ENCODE data around the gene PON2.
"Not testable (repeated sequence)": the region's sequence is repeated elsewhere in the genome, so short reads cannot be mapped to it uniquely, and the experiment has no call there.

Gene PON2

GRCh38 chr7:95434557-95435421, at the start of gene PON2:
TSS of gene PON2 (minus strand) at chr7:95435028. CDS start at chr7:95434951, 77 bp downstream.
- peak; percentile 89 for DNase-seq (ENCODE audit: low spot score)

- DNase-seq (ENCODE audit: low spot score): no peak
These were observed 47.6 kb upstream of the PON2 start for GRCh38 chr7:95482424-95482823.

GRCh38 chr7:95481271-95482165, 46.7 kb upstream of the PON2 start:
- DNase-seq (ENCODE audit: low spot score): no peak

GRCh38 chr7:95479992-95480624, 45.3 kb upstream of the PON2 start:
- no peak for DNase-seq (ENCODE audit: low spot score)

GRCh38 chr7:95478272-95479037, 43.6 kb upstream of the PON2 start:
- DNase-seq (ENCODE audit: low spot score): peak; percentile 31

- DNase-seq (ENCODE audit: low spot score): peak; percentile 68
These were observed 42.2 kb upstream of the PON2 start for GRCh38 chr7:95476904-95477594.

GRCh38 chr7:95476072-95476847, 41.4 kb upstream of the PON2 start:
- no peak for DNase-seq (ENCODE audit: low spot score)

GRCh38 chr7:95473276-95473985, 38.6 kb upstream of the PON2 start:
- no peak for DNase-seq (ENCODE audit: low spot score)

GRCh38 chr7:95472581-95473161, 37.8 kb upstream of the PON2 start:
- peak; percentile 30 for DNase-seq (ENCODE audit: low spot score)

GRCh38 chr7:95471071-95471470, 36.2 kb upstream of the PON2 start:
- DNase-seq (ENCODE audit: low spot score): no peak

GRCh38 chr7:95470452-95470851, 35.6 kb upstream of the PON2 start:
- no peak for DNase-seq (ENCODE audit: low spot score)

GRCh38 chr7:95469848-95470247, 35.0 kb upstream of the PON2 start:
- no peak for DNase-seq (ENCODE audit: low spot score)

GRCh38 chr7:95469187-95469586, 34.4 kb upstream of the PON2 start:
- no peak for DNase-seq (ENCODE audit: low spot score)

GRCh38 chr7:95467912-95468607, 33.2 kb upstream of the PON2 start:
- DNase-seq (ENCODE audit: low spot score): no peak

GRCh38 chr7:95460653-95461052, 25.8 kb upstream of the PON2 start:
- DNase-seq (ENCODE audit: low spot score): not testable (repeated sequence)

GRCh38 chr7:95457947-95458346, 23.1 kb upstream of the PON2 start:
- DNase-seq (ENCODE audit: low spot score): no peak

GRCh38 chr7:95454438-95455045, 19.7 kb upstream of the PON2 start:
- no peak for DNase-seq (ENCODE audit: low spot score)

GRCh38 chr7:95446618-95447017, 11.8 kb upstream of the PON2 start:
- no peak for DNase-seq (ENCODE audit: low spot score)
